Natural killer cell (primary cell): ENCODE data around the gene POLR1A. TPM values are rescaled to one million over a fixed set of nuclear protein-coding genes. Genes with fewer than 3 reads are reported as not detected.

Source experiments
- ATAC-seq, 3 donors: fragments of 150-1000 bp in 2 of 3; fragments of 200-7000 bp in 1 of 3; cut with Tn5 transposase; 1 replicate in 1 of 3; 2 replicates in 2 of 3; pipeline ENCODE4 v1.10.0; 2021; ENCODE audit warnings: mild to moderate bottlenecking in 2 of 3, moderate library complexity in 2 of 3
- DNase-seq, 2 donors: peaks; one replicate each; pipeline versions ENCODE4 v3.0.0 to v3.0.0-alpha.2; 2013 to 2021; ENCODE audit warnings: mixed read lengths in 1 of 2
- H3K27ac ChIP-seq: one replicate; pipeline ENCODE4 v1.5.1; 2013; ENCODE audit warnings: mild to moderate bottlenecking, low read length
- H3K27me3 ChIP-seq: one replicate; pipeline ENCODE4 v1.6.1; 2013; ENCODE audit warnings: low read length; ENCODE audit not compliant: control insufficient read depth, insufficient read depth
- H3K36me3 ChIP-seq: one replicate; pipeline ENCODE4 v1.6.1; 2013; ENCODE audit warnings: low read length; ENCODE audit not compliant: control insufficient read depth, insufficient read depth
- H3K4me1 ChIP-seq: one replicate; pipeline ENCODE4 v1.6.1; 2013; ENCODE audit warnings: low read length; ENCODE audit not compliant: control insufficient read depth, insufficient read depth
- H3K4me3 ChIP-seq: one replicate; pipeline ENCODE4 v1.5.1; 2013; ENCODE audit warnings: low read length
- H3K9me3 ChIP-seq: one replicate; pipeline ENCODE4 v1.6.1; 2013; ENCODE audit warnings: low read length; ENCODE audit not compliant: control insufficient read depth, insufficient read depth
- H3K27ac Mint-ChIP-seq, 2 donors: one replicate each; pipeline ENCODE4 v1.8.0; 2022; ENCODE audit warnings: mild to moderate bottlenecking in 2 of 2, mixed read lengths in 2 of 2, moderate library complexity in 1 of 2
- H3K27me3 Mint-ChIP-seq, 2 donors: one replicate each; pipeline ENCODE4 v1.8.0; 2022; ENCODE audit warnings: low read depth in 2 of 2, mixed read lengths in 2 of 2
- H3K36me3 Mint-ChIP-seq: one replicate; pipeline ENCODE4 v1.8.0; 2022; ENCODE audit warnings: mixed read lengths
- H3K4me1 Mint-ChIP-seq, 2 donors: one replicate each; pipeline ENCODE4 v1.8.0; 2022; ENCODE audit warnings: mixed read lengths in 2 of 2
- H3K4me3 Mint-ChIP-seq: one replicate; pipeline ENCODE4 v1.8.0; 2022; ENCODE audit warnings: mild to moderate bottlenecking, moderate library complexity, mixed read lengths
- H3K9me3 Mint-ChIP-seq, 2 donors: one replicate each; pipeline ENCODE4 v1.8.0; 2022; ENCODE audit warnings: mixed read lengths in 2 of 2
- WGBS: methylation state at CpG from one replicate; pipeline ENCODE4 v1.1.7; 2013; ENCODE audit warnings: missing lambda C conversion rate; ENCODE audit not compliant: insufficient coverage; 5-methylcytosine and 5-hydroxymethylcytosine counted together
- intact Hi-C: fragments of 100-400 bp; cut with micrococcal nuclease; formaldehyde crosslinking; loops from one replicate; pipeline ENCODE4 v1.14.2; 2022
- total RNA-seq, 4 donors: library from RNA; stranded (reverse); fragments of 120-200 nt in 1 of 4; gene quantifications; one replicate each; pipeline versions ENCODE4 v1.2.3 to v1.2.4, GENCODE V29; 2013 to 2022
- TF ChIP-seq, protein P1 (sequence below): fragments of 200-600 bp; IDR thresholded peaks from one replicate; pipeline ENCODE4 v1.8.0; 2022; ENCODE audit warnings: antibody characterized with exemption

The POLR1A gene
- 10 to 100 TPM; 19.7 to 26.5 (median 22.8) TPM for total RNA-seq
- 18.6 TPM for total RNA-seq (2013)

DNA sequence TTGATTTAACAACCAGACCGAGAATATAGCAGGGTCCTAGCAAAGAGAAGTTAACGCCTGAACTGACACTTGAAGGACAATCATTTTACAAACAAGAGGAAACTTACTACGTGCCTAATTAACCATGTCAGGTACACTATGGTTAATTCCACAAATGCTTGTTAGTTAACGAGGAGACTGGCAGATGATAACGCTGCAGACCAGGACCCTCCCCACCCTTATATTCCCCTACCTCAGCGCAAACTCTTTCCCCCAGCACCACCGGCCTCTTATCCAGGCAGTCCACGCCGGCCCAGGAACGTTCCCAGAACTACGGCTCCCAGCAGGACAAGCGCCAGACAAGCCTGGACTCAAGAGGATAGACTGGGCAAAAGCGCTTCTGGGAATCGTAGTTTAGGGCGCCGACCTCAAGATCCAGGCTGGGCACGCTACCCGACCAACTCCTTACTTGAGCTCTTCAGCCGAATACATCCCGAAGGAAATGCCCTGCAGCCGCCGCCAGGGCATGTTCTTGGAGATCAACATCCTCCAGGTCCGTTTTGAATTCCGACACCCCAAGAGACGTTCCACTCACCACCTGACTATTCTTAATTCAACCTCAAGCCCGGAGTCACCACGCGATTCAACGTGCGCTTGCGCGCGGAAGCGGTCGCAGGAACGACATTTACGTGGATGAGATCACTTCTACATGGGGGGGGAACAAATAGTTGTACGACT lies at the start of gene POLR1A:
POLR1A (minus strand) TSS at position 635 of the 717 bp plus-strand sequence; CDS start at position 525, 110 bp downstream.
- DNase-seq, result peak; percentile 78 to 93
- peaks cover 59 to 61% of the 10 kb centered on the region in 2 donors for H3K4me1 Mint-ChIP-seq
- whole genome bisulfite sequencing, result 0% methylated on average over 37 of the region's 38 CpGs
- H3K9me3 Mint-ChIP-seq, result no peaks in the 10 kb centered on the region
- peak within 1 kb of the TSS; percentile 94 to 98 for H3K27ac Mint-ChIP-seq
- TF ChIP-seq, protein P1, sequence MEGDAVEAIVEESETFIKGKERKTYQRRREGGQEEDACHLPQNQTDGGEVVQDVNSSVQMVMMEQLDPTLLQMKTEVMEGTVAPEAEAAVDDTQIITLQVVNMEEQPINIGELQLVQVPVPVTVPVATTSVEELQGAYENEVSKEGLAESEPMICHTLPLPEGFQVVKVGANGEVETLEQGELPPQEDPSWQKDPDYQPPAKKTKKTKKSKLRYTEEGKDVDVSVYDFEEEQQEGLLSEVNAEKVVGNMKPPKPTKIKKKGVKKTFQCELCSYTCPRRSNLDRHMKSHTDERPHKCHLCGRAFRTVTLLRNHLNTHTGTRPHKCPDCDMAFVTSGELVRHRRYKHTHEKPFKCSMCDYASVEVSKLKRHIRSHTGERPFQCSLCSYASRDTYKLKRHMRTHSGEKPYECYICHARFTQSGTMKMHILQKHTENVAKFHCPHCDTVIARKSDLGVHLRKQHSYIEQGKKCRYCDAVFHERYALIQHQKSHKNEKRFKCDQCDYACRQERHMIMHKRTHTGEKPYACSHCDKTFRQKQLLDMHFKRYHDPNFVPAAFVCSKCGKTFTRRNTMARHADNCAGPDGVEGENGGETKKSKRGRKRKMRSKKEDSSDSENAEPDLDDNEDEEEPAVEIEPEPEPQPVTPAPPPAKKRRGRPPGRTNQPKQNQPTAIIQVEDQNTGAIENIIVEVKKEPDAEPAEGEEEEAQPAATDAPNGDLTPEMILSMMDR, result no peak
- no peaks in the 10 kb centered on the region for H3K9me3 ChIP-seq
- intact Hi-C loops, result loop anchor here (2.0 to 10.0 kb wide), 3 partner anchors 92 to 381 kb away; partner anchors contain the start of genes IMMT and MRPL35
- H3K27me3 ChIP-seq, result no peaks in the 10 kb centered on the region
- peaks cover 5% of the 10 kb centered on the region for H3K36me3 Mint-ChIP-seq
- peak within 1 kb of the TSS; percentile 92 for H3K27ac ChIP-seq
- peak within 1 kb of the TSS; percentile 92 for H3K4me3 ChIP-seq
- H3K36me3 ChIP-seq, result peaks cover 17% of the 10 kb centered on the region
- H3K4me1 ChIP-seq, result peaks cover 9% of the 10 kb centered on the region
- H3K4me3 Mint-ChIP-seq, result peak within 1 kb of the TSS; percentile 97
- H3K27me3 Mint-ChIP-seq, result no peaks in the 10 kb centered on the region
- peak; percentile 76 to 85 (median 78) for ATAC-seq

DNA sequence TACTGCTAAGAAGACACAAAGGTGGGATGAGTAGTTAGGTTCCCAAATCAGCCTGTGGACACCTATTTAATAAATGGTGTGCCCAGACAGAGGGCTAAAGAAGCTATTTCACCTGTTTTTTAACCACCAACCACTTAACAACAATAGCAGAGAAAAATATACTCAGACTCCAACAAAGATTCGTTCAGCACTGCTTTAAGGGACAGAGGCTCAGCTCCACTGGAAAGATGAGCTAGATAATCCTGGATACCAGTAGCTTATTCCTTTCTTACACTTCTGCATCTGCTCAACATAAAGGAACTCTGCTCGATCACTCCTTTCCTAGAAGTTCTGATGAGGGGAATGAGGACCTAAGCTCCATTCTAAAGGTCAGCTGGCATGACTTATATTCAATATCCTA lies 44.8 kb upstream of the POLR1A start:
- no peak overlapping the region for H3K27ac Mint-ChIP-seq
- Histone ChIP-seq H3K27ac (no peak overlapping the region), H3K9me3 (no peaks in the 10 kb centered on the region), H3K27me3 (no peaks in the 10 kb centered on the region), H3K4me3 (no peak overlapping the region), H3K4me1 (no peaks in the 10 kb centered on the region), H3K36me3 (peaks cover 64% of the 10 kb centered on the region)
- 96% methylated on average over 2 of the region's 2 CpGs for WGBS
- DNase-seq (no peak), ATAC-seq (no peak)
- no peaks in the 10 kb centered on the region for H3K9me3 Mint-ChIP-seq
- peaks cover 0 to 4% of the 10 kb centered on the region in 2 donors for H3K4me1 Mint-ChIP-seq
- H3K36me3 Mint-ChIP-seq, result peaks cover 17% of the 10 kb centered on the region
- TF ChIP-seq, protein P1, result no peak
- intact Hi-C loops, result no loop called here
- H3K27me3 Mint-ChIP-seq, result no peaks in the 10 kb centered on the region
- no peak overlapping the region for H3K4me3 Mint-ChIP-seq

DNA sequence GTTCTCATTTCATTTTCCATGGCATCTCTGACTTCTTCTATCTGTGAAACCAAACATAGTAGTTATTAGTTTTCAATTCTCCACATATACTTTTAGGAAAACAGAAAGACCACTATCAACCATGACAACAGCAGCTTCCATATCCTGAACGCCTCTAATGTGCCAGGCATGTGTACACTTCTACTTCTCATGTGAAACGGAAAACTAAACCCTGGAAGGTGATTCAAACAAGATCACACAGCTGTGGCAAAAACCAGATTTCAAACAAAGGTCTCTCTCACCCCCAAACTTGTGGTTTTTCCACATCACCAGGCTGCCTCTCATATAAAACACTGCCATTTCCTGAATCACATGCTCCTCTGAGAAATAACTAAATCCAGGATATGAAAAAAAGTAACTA lies 42.1 kb upstream of the POLR1A start:
- H3K9me3 ChIP-seq, result no peaks in the 10 kb centered on the region
- no peak overlapping the region for H3K4me3 Mint-ChIP-seq
- WGBS, result 67% methylated on average over 2 of the region's 2 CpGs
- DNase-seq (no peak), ATAC-seq (no peak)
- no peak overlapping the region for H3K27ac ChIP-seq
- H3K27me3 Mint-ChIP-seq, result no peaks in the 10 kb centered on the region
- TF ChIP-seq, protein P1, result no peak
- H3K4me1 Mint-ChIP-seq, result peaks cover 0 to 4% of the 10 kb centered on the region in 2 donors
- H3K4me3 ChIP-seq, result no peak overlapping the region
- no peaks in the 10 kb centered on the region for H3K4me1 ChIP-seq
- no peaks in the 10 kb centered on the region for H3K27me3 ChIP-seq
- intact Hi-C loops, result no loop called here
- peak overlapping the region; percentile 29 to 48 for H3K27ac Mint-ChIP-seq
- peaks cover 78% of the 10 kb centered on the region for H3K36me3 ChIP-seq
- no peaks in the 10 kb centered on the region for H3K9me3 Mint-ChIP-seq
- H3K36me3 Mint-ChIP-seq, result peaks cover 17% of the 10 kb centered on the region
